ENCODE measurements around the gene ACTL7B.

DNA sequence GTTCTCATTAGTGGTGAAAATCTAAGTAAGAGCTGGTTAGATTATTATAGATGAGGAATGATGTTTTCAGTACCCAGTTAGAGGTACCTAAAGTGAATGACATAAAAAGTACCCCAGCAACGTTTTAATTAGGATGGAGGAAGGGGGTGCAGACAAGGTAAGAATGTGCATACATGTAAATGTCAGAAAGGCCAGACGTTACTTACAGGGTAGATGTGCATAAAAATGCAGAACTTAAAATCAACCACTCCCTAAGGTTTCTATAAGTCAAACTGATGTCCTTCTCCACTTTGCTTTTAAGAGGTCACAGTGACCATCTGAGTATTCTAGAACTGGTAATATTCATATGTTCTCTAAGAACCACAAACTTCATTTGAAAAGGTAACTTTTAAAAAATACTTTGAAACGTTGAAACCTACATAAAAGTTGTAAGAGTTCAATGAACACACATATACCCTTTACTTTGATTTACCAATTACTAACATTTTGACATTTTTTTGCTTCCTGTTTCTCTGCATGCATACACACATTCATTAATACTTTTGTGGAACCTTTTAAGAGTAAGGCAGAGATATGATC is 25.0 kb upstream of the ACTL7B start:
- TF ChIP-seq, protein P1, sequence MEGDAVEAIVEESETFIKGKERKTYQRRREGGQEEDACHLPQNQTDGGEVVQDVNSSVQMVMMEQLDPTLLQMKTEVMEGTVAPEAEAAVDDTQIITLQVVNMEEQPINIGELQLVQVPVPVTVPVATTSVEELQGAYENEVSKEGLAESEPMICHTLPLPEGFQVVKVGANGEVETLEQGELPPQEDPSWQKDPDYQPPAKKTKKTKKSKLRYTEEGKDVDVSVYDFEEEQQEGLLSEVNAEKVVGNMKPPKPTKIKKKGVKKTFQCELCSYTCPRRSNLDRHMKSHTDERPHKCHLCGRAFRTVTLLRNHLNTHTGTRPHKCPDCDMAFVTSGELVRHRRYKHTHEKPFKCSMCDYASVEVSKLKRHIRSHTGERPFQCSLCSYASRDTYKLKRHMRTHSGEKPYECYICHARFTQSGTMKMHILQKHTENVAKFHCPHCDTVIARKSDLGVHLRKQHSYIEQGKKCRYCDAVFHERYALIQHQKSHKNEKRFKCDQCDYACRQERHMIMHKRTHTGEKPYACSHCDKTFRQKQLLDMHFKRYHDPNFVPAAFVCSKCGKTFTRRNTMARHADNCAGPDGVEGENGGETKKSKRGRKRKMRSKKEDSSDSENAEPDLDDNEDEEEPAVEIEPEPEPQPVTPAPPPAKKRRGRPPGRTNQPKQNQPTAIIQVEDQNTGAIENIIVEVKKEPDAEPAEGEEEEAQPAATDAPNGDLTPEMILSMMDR (IDR thresholded peaks at IDR 0.05): no peak
- TF ChIP-seq EZH2 (IDR thresholded peaks at IDR 0.05; ENCODE audit: borderline replicate concordance, insufficient read depth, low read depth, low read length, poor library complexity, severe bottlenecking): no peak

All from B cell (primary cell).